Mesothelial cell of epicardium (in vitro differentiated cells): ENCODE results near the gene CCND1. TPM values are rescaled to one million over a fixed set of nuclear protein-coding genes. Genes with fewer than 3 reads are reported as not detected.

ENCODE experiments used
- DNase-seq, 2 experiments: peaks; one replicate each; pipeline ENCODE4 v3.0.0; 2021; ENCODE audit warnings: low spot score in 2 of 2; ENCODE audit not compliant: unreplicated experiment in 2 of 2
- H3K27ac Mint-ChIP-seq: 2 replicates; pipeline ENCODE4 v1.8.0; 2021; ENCODE audit warnings: mixed read lengths
- H3K27me3 Mint-ChIP-seq: 2 replicates; pipeline ENCODE4 v1.8.0; 2021; ENCODE audit warnings: low read depth, mixed read lengths
- H3K36me3 Mint-ChIP-seq: 2 replicates; pipeline ENCODE4 v1.8.0; 2021; ENCODE audit warnings: mixed read lengths
- H3K4me1 Mint-ChIP-seq: 2 replicates; pipeline ENCODE4 v1.8.0; 2021; ENCODE audit warnings: mixed read lengths
- H3K4me3 Mint-ChIP-seq: 2 replicates; pipeline ENCODE4 v1.8.0; 2021; ENCODE audit warnings: mild to moderate bottlenecking, moderate library complexity, mixed read lengths
- H3K9me3 Mint-ChIP-seq: 2 replicates; pipeline ENCODE4 v1.8.0; 2021; ENCODE audit warnings: mixed read lengths
- CTCF ChIP-seq: fragments of 200-600 bp; sonication (generic); IDR thresholded peaks from one replicate; pipeline ENCODE4 v1.5.0; 2021; ENCODE audit warnings: antibody characterized with exemption; ENCODE audit not compliant: unreplicated experiment
- total RNA-seq: library from RNA; stranded (reverse); gene quantifications from 3 replicates; pipeline ENCODE4 v1.2.1, GENCODE V29; 2021

CCND1 gene
- total RNA-seq, 1 donor from 2014 or later = 224 TPM

GRCh38 chr11:69635804-69636511 is 5.0 kb upstream of the CCND1 start:
- no peak for TF ChIP-seq CTCF
- Mint-ChIP-seq H3K27ac (peak overlapping the region; percentile 26), H3K27me3 (peaks cover 20% of the 10 kb centered on the region), H3K4me1 (peaks cover 42% of the 10 kb centered on the region), H3K36me3 (no peaks in the 10 kb centered on the region), H3K4me3 (peak overlapping the region; percentile 56), H3K9me3 (no peaks in the 10 kb centered on the region)
- no peak for DNase-seq

- peaks cover 20% of the 10 kb centered on the region for H3K27me3 Mint-ChIP-seq
- TF ChIP-seq CTCF = no peak
- H3K4me3 Mint-ChIP-seq = peak overlapping the region; percentile 56
- peak in 1 of 2 experiments; percentile 82 for DNase-seq
- peak overlapping the region; percentile 47 for H3K27ac Mint-ChIP-seq
- peaks cover 42% of the 10 kb centered on the region for H3K4me1 Mint-ChIP-seq
- no peaks in the 10 kb centered on the region for H3K9me3 Mint-ChIP-seq
- no peaks in the 10 kb centered on the region for H3K36me3 Mint-ChIP-seq
Observed at GRCh38 chr11:69636512-69637197, 4.3 kb upstream of the CCND1 start.

- no peaks in the 10 kb centered on the region for H3K9me3 Mint-ChIP-seq
- peaks cover 42% of the 10 kb centered on the region for H3K4me1 Mint-ChIP-seq
- peak overlapping the region; percentile 78 for H3K27ac Mint-ChIP-seq
- no peak for TF ChIP-seq CTCF
- no peak for DNase-seq
- no peaks in the 10 kb centered on the region for H3K36me3 Mint-ChIP-seq
- H3K27me3 Mint-ChIP-seq = peaks cover 20% of the 10 kb centered on the region
- H3K4me3 Mint-ChIP-seq = peak overlapping the region; percentile 73
Observed at GRCh38 chr11:69637198-69637940, 3.6 kb upstream of the CCND1 start.

GRCh38 chr11:69637941-69638871 is 2.8 kb upstream of the CCND1 start:
- TF ChIP-seq CTCF = no peak
- H3K4me3 Mint-ChIP-seq = peak overlapping the region; percentile 73
- peaks cover 20% of the 10 kb centered on the region for H3K27me3 Mint-ChIP-seq
- H3K4me1 Mint-ChIP-seq = peaks cover 42% of the 10 kb centered on the region
- H3K36me3 Mint-ChIP-seq = no peaks in the 10 kb centered on the region
- H3K9me3 Mint-ChIP-seq = no peaks in the 10 kb centered on the region
- DNase-seq = peak in 1 of 2 experiments; percentile 78
- peak overlapping the region; percentile 88 for H3K27ac Mint-ChIP-seq
